Naive B cell (primary cell): ENCODE data around the gene LRRC7. TPM values are rescaled to one million over a fixed set of nuclear protein-coding genes. Genes with fewer than 3 reads are reported as not detected.
A peak's percentile ranks its signal among the peaks of the same experiment; 100 is the strongest.
"Not testable (repeated sequence)": the region's sequence is repeated elsewhere in the genome, so short reads cannot be mapped to it uniquely, and the experiment has no call there.

ENCODE experiments used
- ATAC-seq, 2 donors: fragments of 150-1000 bp; cut with Tn5 transposase; 2 replicates each; pipeline ENCODE4 v1.10.0; 2021; ENCODE audit warnings: low read depth in 2 of 2, mild to moderate bottlenecking in 2 of 2, moderate library complexity in 2 of 2
- DNase-seq: peaks from one replicate; pipeline ENCODE4 v3.0.0; 2022
- H3K27ac Mint-ChIP-seq, 6 donors: one replicate each; pipeline ENCODE4 v1.8.0; 2020 to 2022; ENCODE audit warnings: mild to moderate bottlenecking in 6 of 6, mixed read lengths in 6 of 6, moderate library complexity in 5 of 6, inconsistent platforms in 2 of 6
- H3K27me3 Mint-ChIP-seq, 3 donors: one replicate each; pipeline ENCODE4 v1.8.0; 2021 to 2022; ENCODE audit warnings: mixed read lengths in 3 of 3, mild to moderate bottlenecking in 1 of 3
- H3K36me3 Mint-ChIP-seq, 2 donors: one replicate each; pipeline ENCODE4 v1.8.0; 2020 to 2022; ENCODE audit warnings: mixed read lengths in 2 of 2, inconsistent platforms in 1 of 2, mild to moderate bottlenecking in 1 of 2
- H3K4me1 Mint-ChIP-seq, 3 donors: one replicate each; pipeline ENCODE4 v1.8.0; 2020 to 2022; ENCODE audit warnings: mixed read lengths in 3 of 3, inconsistent platforms in 1 of 3, mild to moderate bottlenecking in 1 of 3, moderate library complexity in 1 of 3
- H3K4me3 Mint-ChIP-seq, 8 donors: one replicate each; pipeline ENCODE4 v1.8.0; 2020 to 2022; ENCODE audit warnings: mild to moderate bottlenecking in 8 of 8, mixed read lengths in 8 of 8, moderate library complexity in 8 of 8, inconsistent platforms in 2 of 8
- H3K9me3 Mint-ChIP-seq, 7 donors: one replicate each; pipeline ENCODE4 v1.8.0; 2020 to 2022; ENCODE audit warnings: mixed read lengths in 7 of 7, mild to moderate bottlenecking in 5 of 7, inconsistent platforms in 2 of 7, moderate library complexity in 1 of 7
- polyA plus RNA-seq, 6 donors: library from polyadenylated mRNA; unstranded; fragments of 300-500 nt; fragmentation: Illumina TruSeq; gene quantifications; one replicate each; pipeline ENCODE4 v1.2.3, GENCODE V29; 2021; ENCODE audit warnings: low read depth in 6 of 6

The LRRC7 gene
- polyA plus RNA-seq, 6 donors from 2014 or later, result 0.13 TPM; not detected in 5

DNA sequence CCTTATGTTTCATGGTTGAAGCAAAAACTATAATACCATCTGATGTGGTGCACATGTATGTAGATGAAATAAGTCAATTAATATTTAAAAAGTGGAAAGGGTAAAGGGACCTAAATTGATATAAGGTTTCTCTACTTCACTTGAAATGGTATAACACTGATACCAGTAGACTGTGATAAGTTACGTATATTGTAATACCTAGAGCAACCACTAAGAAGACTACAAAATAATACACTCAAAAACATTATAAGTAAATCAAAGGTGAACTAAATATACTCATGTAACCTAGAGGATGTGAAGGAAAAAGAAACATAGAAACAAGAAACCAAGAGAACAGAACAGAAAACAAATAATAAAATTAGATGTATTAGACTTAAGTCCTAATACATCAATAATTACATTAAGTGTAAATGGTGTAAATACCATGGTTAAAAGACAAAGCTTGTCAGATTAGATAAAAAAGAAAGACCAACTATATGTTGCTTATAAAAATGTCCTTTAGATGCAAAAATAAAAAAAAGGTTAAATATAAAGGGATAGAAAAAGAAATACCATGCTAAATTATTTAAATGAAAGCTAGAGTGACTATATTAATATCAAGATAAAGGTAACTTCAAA, 118.8 kb downstream of the LRRC7 start:
- Mint-ChIP-seq H3K27me3 (no peaks in the 10 kb centered on the region), H3K27ac (no peak overlapping the region), H3K9me3 (peaks cover 0 to 18% (median 7%) of the 10 kb centered on the region in 7 donors), H3K4me1 (no peaks in the 10 kb centered on the region), H3K36me3 (no peaks in the 10 kb centered on the region), H3K4me3 (no peak overlapping the region)
- DNase-seq, result no peak
- no peak for ATAC-seq

DNA sequence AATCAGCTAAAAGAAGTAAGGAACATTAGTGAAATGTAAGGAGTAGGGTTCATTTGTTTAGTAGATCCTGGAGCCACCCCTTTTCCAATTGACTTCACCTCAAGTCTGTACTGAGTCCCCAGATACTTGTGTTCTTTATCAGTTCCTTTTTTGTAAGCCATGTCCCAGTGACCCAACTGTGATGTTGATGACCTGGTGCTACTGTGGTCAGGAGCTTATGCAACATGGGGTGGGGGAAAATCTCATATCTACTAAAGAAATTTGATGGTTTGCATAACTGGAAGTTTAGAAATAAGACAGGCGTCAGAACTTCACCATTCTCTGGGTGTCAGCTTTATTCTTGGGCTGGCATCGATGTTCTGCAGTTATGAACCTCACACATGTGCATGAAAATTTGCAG, 120.5 kb downstream of the LRRC7 start:
- Mint-ChIP-seq H3K36me3 (no peaks in the 10 kb centered on the region), H3K9me3 (peaks cover 0 to 18% (median 6%) of the 10 kb centered on the region in 7 donors), H3K27me3 (no peaks in the 10 kb centered on the region), H3K4me1 (no peaks in the 10 kb centered on the region), H3K27ac (no peak overlapping the region), H3K4me3 (no peak overlapping the region)
- no peak for ATAC-seq
- no peak for DNase-seq

DNA sequence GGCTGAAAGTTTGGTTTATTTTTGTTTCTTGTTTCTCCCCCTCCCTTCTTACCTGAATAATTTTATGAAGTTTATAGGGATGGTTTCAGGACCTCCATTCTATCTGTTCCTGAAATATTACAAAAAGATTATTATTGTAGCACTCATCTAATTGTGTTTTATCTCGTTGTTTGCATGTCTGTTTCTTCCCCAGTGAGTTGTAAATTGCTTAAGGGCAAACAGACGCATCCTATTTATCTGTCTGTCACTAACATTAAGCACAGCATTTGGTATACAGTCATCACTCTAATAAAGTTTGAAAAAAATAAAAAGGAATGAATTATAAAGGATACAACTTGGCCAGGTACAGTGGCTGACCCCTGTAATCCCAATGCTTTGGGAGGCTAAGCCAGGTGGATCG, 123.5 kb downstream of the LRRC7 start:
- Mint-ChIP-seq H3K27ac (no peak overlapping the region), H3K36me3 (no peaks in the 10 kb centered on the region), H3K9me3 (peaks cover 0 to 20% (median 6%) of the 10 kb centered on the region in 7 donors), H3K4me1 (no peaks in the 10 kb centered on the region), H3K4me3 (peak overlapping the region in 1 of 8 donors; percentile 66), H3K27me3 (no peaks in the 10 kb centered on the region)
- DNase-seq, result no peak
- no peak for ATAC-seq

GRCh38 chr1:69693921-69694675, 126.4 kb downstream of the LRRC7 start:
- H3K4me1 Mint-ChIP-seq, result no peaks in the 10 kb centered on the region
- no peaks in the 10 kb centered on the region for H3K27me3 Mint-ChIP-seq
- H3K4me3 Mint-ChIP-seq, result no peak overlapping the region

DNA sequence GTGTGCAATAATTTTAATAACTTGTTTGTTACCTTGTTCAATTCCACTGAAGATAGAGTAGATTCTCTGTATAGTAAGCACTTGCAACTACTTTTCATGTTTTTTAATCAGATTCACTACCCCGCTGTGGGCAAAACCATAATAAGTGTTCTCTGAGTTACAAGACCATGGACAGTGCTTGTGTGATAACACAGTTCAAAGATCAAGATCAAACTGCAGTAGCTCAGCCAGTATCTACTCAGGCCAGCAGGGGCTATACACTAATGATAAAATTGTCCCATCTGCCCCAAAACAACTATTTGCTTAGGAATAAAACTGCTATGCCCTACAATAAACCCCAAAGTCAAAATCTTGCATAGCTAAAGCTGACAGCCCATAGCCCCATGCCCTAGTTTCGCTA, 129.6 kb downstream of the LRRC7 start:
- no peak overlapping the region for H3K4me3 Mint-ChIP-seq
- no peaks in the 10 kb centered on the region for H3K36me3 Mint-ChIP-seq
- H3K27ac Mint-ChIP-seq, result no peak overlapping the region
- H3K9me3 Mint-ChIP-seq, result peaks cover 0 to 21% (median 8%) of the 10 kb centered on the region in 7 donors
- no peaks in the 10 kb centered on the region for H3K27me3 Mint-ChIP-seq
- no peak for ATAC-seq
- no peak for DNase-seq
- H3K4me1 Mint-ChIP-seq, result no peaks in the 10 kb centered on the region

More at GRCh38 chr1:69693921-69694675, 126.4 kb downstream of the LRRC7 start:
- ATAC-seq (no peak), DNase-seq (no peak)
- Mint-ChIP-seq H3K9me3 (peaks cover 0 to 13% (median 7%) of the 10 kb centered on the region in 7 donors), H3K27ac (no peak overlapping the region), H3K36me3 (no peaks in the 10 kb centered on the region)

DNA sequence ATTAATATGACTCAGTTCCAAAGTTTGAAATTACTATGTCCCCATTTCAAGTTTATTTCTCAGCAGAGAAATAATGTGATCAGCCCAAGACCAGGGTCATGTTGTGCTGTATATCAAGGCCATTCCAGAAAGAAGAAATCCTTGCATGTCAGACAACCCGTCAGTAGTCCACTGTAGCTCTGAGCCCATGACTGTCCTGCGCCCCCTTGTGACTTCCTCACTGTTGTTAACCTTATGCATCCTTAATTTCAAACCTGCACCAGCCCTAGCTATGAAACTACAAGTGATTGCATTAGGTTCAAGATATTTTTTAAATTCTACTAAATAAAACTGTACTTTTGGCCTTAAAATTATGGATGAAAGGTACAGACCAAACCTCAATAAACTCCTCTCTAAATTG, 133.0 kb downstream of the LRRC7 start:
- Mint-ChIP-seq H3K27me3 (no peaks in the 10 kb centered on the region), H3K4me3 (no peak overlapping the region), H3K4me1 (no peaks in the 10 kb centered on the region), H3K9me3 (peaks cover 0 to 15% (median 6%) of the 10 kb centered on the region in 7 donors), H3K27ac (no peak overlapping the region), H3K36me3 (no peaks in the 10 kb centered on the region)
- no peak for DNase-seq
- no peak for ATAC-seq

- no peaks in the 10 kb centered on the region for H3K4me1 Mint-ChIP-seq
- no peaks in the 10 kb centered on the region for H3K36me3 Mint-ChIP-seq
- no peak for ATAC-seq
- H3K27ac Mint-ChIP-seq, result no peak overlapping the region
- no peak for DNase-seq
- H3K9me3 Mint-ChIP-seq, result peaks cover 0 to 15% (median 2%) of the 10 kb centered on the region in 7 donors
- no peak overlapping the region for H3K4me3 Mint-ChIP-seq
- H3K27me3 Mint-ChIP-seq, result no peaks in the 10 kb centered on the region
These were observed 134.4 kb downstream of the LRRC7 start for GRCh38 chr1:69702085-69702484.

DNA sequence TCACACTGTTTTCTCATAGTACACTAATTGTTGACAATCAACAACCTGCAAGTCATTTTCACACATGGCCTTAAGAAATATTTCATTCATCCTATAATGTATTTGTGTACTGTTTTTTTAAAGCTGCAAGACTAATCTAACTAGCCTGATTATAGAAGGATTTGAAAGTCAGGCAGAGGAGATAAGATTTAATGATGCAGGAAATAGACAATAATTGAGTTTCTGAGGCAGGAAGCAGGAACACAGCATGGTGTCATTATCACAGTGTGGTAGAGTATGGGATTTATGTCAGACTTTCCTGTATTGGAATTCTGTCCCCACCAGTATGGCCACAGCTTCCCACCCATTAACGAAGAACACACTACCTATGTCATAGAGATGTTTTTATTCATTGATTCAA, 138.8 kb downstream of the LRRC7 start:
- Mint-ChIP-seq H3K36me3 (no peaks in the 10 kb centered on the region), H3K4me3 (no peak overlapping the region)
- no peak for ATAC-seq

GRCh38 chr1:69707103-69707502, 139.4 kb downstream of the LRRC7 start:
- no peaks in the 10 kb centered on the region for H3K4me1 Mint-ChIP-seq
- no peak overlapping the region for H3K4me3 Mint-ChIP-seq
- H3K9me3 Mint-ChIP-seq, result no peaks in the 10 kb centered on the region
- ATAC-seq, result no peak
- no peak for DNase-seq
- no peaks in the 10 kb centered on the region for H3K36me3 Mint-ChIP-seq
- H3K27me3 Mint-ChIP-seq, result no peaks in the 10 kb centered on the region
- no peak overlapping the region for H3K27ac Mint-ChIP-seq

More for the DNA sequence above, 138.8 kb downstream of the LRRC7 start:
- Mint-ChIP-seq H3K27ac (no peak overlapping the region), H3K4me1 (no peaks in the 10 kb centered on the region), H3K27me3 (no peaks in the 10 kb centered on the region), H3K9me3 (no peaks in the 10 kb centered on the region)
- DNase-seq, result no peak

GRCh38 chr1:69710484-69711189, 142.9 kb downstream of the LRRC7 start:
- Mint-ChIP-seq H3K36me3 (no peaks in the 10 kb centered on the region), H3K4me3 (no peak overlapping the region), H3K27ac (no peak overlapping the region), H3K4me1 (no peaks in the 10 kb centered on the region), H3K27me3 (no peaks in the 10 kb centered on the region), H3K9me3 (no peaks in the 10 kb centered on the region)
- DNase-seq (no peak), ATAC-seq (no peak)

GRCh38 chr1:69711190-69711930, 143.6 kb downstream of the LRRC7 start:
- Mint-ChIP-seq H3K27me3 (no peaks in the 10 kb centered on the region), H3K27ac (no peak overlapping the region), H3K9me3 (no peaks in the 10 kb centered on the region), H3K4me1 (no peaks in the 10 kb centered on the region), H3K4me3 (no peak overlapping the region), H3K36me3 (no peaks in the 10 kb centered on the region)
- no peak for ATAC-seq
- no peak for DNase-seq

DNA sequence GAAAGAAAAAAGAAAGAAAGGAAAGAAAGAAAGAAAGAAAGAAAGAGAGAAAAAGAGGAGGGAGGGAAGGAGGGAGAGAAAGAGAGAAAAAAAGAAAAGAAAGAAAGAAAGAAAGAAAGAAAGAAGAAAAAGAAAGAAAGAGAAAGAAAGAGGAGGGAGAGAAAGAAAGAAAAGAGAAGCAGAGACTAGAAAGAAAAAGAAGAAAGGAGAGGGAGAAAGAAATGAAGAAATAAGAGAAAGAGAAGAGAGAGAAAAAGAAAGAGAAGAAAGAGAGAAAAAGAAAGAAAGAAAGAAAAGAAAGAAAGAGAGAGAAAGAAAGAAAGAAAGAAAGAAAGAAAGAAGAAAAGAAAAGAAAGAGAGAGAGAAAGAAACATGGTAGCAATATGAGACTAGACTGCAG, 150.1 kb downstream of the LRRC7 start:
- H3K9me3 Mint-ChIP-seq, H3K4me3 Mint-ChIP-seq, DNase-seq, H3K27ac Mint-ChIP-seq, H3K4me1 Mint-ChIP-seq, H3K36me3 Mint-ChIP-seq, H3K27me3 Mint-ChIP-seq, ATAC-seq: not testable (repeated sequence)

GRCh38 chr1:69728206-69728605, 160.5 kb downstream of the LRRC7 start:
- no peak overlapping the region for H3K27ac Mint-ChIP-seq
- H3K4me1 Mint-ChIP-seq, result no peaks in the 10 kb centered on the region
- peaks cover 0 to 20% (median 4%) of the 10 kb centered on the region in 7 donors for H3K9me3 Mint-ChIP-seq
- no peaks in the 10 kb centered on the region for H3K27me3 Mint-ChIP-seq
- H3K36me3 Mint-ChIP-seq, result no peaks in the 10 kb centered on the region
- DNase-seq (no peak), ATAC-seq (no peak)
- H3K4me3 Mint-ChIP-seq, result no peak overlapping the region
